Measurements from ENCODE around the gene RAB40A.
"Not testable (repeated sequence)": the region's sequence is repeated elsewhere in the genome, so short reads cannot be mapped to it uniquely, and the experiment has no call there.

The RAB40A gene

GRCh38 chrX:103464072-103464773 lies 55.1 kb downstream of the RAB40A start:
- DNase-seq: peak in 8 of 51 donors; percentile 0 to 5 (median 0)

DNA sequence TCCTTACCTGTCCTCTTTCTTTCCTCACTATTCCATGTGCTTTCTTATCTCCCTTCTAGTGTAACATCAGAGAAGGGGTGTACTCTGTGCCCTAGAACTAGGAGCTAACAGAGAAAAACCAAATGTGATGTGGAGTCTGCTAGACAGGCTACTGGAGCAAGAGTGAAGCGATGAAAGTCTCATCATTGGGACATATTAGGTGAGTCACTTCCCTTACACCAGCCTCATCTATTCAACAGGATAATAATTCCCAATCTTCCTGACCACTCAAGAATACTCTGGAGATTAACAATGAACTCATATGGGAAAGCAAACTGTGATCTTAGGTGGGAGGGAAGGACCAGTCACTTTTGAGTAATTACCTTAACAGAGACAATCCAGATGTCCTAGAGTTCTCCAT lies 58.1 kb downstream of the RAB40A start:
- DNase-seq: no peak

DNA sequence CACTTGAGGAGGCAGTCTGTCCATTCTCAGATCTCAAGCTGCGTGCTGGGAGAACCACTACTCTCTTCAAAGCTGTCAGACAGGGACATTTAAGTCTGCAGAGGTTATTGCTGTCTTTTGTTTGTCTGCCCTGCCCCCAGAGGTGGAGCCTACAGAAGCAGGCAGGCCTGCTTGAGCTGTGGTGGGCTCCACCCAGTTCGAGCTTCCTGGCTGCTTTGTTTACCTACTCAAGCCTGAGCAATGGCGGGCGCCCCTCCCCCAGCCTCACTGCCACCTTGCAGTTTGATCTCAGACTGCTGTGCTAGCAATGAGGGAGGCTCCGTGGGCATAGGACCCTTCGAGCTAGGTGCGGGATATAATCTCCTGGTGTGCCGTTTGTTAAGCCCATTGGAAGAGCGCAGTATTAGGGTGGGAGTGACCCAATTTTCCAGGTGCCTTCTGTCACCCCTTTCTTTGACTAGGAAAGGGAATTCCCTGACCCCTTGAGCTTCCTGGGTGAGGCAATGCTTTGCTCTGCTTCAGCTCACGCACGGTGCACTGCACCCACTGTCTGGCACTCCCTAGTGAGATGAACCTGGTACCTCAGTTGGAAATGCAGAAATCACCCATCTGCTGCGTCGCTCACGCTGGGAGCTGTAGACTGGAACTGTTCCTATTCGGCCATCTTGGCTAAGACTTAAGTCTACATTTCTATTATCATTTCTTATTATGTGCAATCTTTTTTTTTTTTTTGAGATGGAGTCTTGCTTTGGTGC lies 59.1 kb downstream of the RAB40A start:
- DNase-seq: not testable (repeated sequence)

- DNase-seq: no peak
Measured at GRCh38 chrX:103453655-103454054, 65.6 kb downstream of the RAB40A start.
